HepG2 (cell line): ENCODE results near the gene TNN. TPM values are rescaled to one million over a fixed set of nuclear protein-coding genes. Genes with fewer than 3 reads are reported as not detected.
A peak's percentile ranks its signal among the peaks of the same experiment; 100 is the strongest.

Experiments used
- ARID2 ChIP-seq: sonication (generic); formaldehyde crosslinking; IDR thresholded peaks from 2 replicates; pipeline ENCODE4 v1.8.1; 2022; ENCODE audit warnings: mild to moderate bottlenecking, missing genetic modification reagents, borderline replicate concordance
- FOXC1 ChIP-seq: sonication (generic); formaldehyde crosslinking; IDR thresholded peaks from 2 replicates; pipeline ENCODE4 v1.8.0; 2022; ENCODE audit warnings: mild to moderate bottlenecking, missing genetic modification reagents, borderline replicate concordance
- FOXP1 ChIP-seq, 2 experiments: fragments of 450-650 bp in 1 of 2; IDR thresholded peaks; 2 replicates each; pipeline ENCODE4 v1.6.1; 2017 to 2018; ENCODE audit warnings: antibody characterized with exemption in 1 of 2
- PRPF4 ChIP-seq: fragments of 200-400 bp; formaldehyde crosslinking; IDR thresholded peaks from 2 replicates; pipeline ENCODE4 v1.6.1; 2016; ENCODE audit warnings: low read length, low read depth; ENCODE audit not compliant: poor library complexity, severe bottlenecking
- U2AF1 ChIP-seq: fragments of 200-400 bp; formaldehyde crosslinking; optimal IDR thresholded peaks from 2 replicates; pipeline ENCODE3; 2017; ENCODE audit warnings: mild to moderate bottlenecking, low read depth, low read length
- ZKSCAN5 ChIP-seq: sonication (generic); formaldehyde crosslinking; IDR thresholded peaks from 2 replicates; pipeline ENCODE4 v1.5.1; 2020; ENCODE audit warnings: mild to moderate bottlenecking, missing genetic modification reagents
- ZNF205 ChIP-seq: IDR thresholded peaks from 2 replicates; pipeline ENCODE4 v1.6.1; 2018; ENCODE audit warnings: missing biosample characterization, missing genetic modification reagents
- ZNF781 ChIP-seq: sonication (generic); formaldehyde crosslinking; IDR thresholded peaks from 2 replicates; pipeline ENCODE4 v1.5.1; 2020; ENCODE audit warnings: borderline replicate concordance, mild to moderate bottlenecking, missing genetic modification reagents; ENCODE audit errors: not compliant biosample characterization
- polyA plus RNA-seq, 8 experiments: library from polyadenylated mRNA; depleted of rRNA in 3 of 8; stranded (reverse) in 7 of 8; unstranded in 1 of 8; fragments of >200 nt; fragmentation: Illumina TruSeq in 4 of 8; extraction: Trizol in 4 of 8; gene quantifications; 2 replicates each; pipeline versions ENCODE4 v1.2.1 to v1.2.3, GENCODE V29; 2011 to 2016; ENCODE audit warnings: low read depth in 4 of 8, missing spikeins in 1 of 8, mixed read lengths in 1 of 8; ENCODE audit not compliant: insufficient read depth in 1 of 8
- total RNA-seq, 5 experiments: library from RNA; depleted of rRNA; stranded (reverse); fragments of >200 nt; fragmentation: Illumina TruSeq; extraction: Trizol; gene quantifications; 2 replicates each; pipeline ENCODE4 v1.2.3, GENCODE V29; 2016; ENCODE audit warnings: low read depth in 1 of 5
- TF ChIP-seq, protein P1 (sequence below): sonication (generic); formaldehyde crosslinking; IDR thresholded peaks from 2 replicates; pipeline ENCODE4 v1.5.1; 2020; ENCODE audit warnings: missing genetic modification reagents, mild to moderate bottlenecking, borderline replicate concordance
- TF ChIP-seq, protein P2 (sequence below): sonication (generic); formaldehyde crosslinking; IDR thresholded peaks from 2 replicates; pipeline ENCODE4 v1.4.0; 2020; ENCODE audit warnings: low read depth, missing genetic modification reagents
- TF ChIP-seq, protein P3 (sequence below): IDR thresholded peaks from 2 replicates; pipeline ENCODE4 v1.6.1; 2016

The TNN gene
- total and polyA plus RNA-seq, 2 of the 13 experiments (the other 11 are each of a cell fraction or from before 2014, with no cell fraction given), result not detected

DNA sequence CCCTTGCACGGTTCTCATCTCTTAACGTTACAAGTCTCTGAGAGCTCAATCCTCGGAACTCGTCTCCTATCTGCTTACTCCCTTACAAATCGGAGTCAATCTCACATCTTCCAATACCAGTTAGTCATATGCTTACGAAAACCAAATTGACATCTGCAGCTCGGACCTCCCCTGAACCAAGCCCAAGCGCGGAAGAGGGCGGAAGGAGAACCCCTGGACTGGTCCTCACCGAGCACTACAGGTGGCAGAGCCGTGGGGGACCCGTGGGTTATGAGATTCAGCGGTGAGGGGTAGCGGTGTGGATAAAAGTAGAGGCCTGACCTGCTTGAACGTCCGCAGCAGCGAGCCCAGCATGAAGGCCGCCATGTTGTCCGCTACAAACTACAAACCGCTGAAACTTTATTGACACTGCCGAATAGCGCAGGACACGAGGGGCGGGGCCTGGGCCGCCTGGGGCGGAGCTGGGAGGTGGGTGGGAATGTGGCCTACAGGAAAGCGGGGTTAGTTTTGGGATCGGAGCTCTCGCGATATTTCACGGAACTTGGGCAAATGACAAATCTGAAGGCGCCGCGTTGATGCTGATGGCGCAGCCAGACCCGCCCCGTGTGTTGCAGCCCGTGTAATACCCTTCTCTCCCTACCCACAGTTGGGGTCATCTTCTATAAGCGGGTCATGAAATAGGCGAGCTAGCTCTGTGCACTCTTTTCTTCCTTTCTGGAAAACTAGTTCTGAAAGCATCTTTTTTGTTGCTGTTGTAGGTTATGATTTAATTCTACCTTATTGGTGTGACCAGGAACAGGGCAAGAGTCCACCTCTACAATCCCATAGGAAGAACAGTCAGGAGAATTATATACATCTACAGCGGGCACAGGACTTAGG, 44.4 kb upstream of the TNN start, which contains the start of gene MRPS14 (continued):
- TF ChIP-seq, protein P1, sequence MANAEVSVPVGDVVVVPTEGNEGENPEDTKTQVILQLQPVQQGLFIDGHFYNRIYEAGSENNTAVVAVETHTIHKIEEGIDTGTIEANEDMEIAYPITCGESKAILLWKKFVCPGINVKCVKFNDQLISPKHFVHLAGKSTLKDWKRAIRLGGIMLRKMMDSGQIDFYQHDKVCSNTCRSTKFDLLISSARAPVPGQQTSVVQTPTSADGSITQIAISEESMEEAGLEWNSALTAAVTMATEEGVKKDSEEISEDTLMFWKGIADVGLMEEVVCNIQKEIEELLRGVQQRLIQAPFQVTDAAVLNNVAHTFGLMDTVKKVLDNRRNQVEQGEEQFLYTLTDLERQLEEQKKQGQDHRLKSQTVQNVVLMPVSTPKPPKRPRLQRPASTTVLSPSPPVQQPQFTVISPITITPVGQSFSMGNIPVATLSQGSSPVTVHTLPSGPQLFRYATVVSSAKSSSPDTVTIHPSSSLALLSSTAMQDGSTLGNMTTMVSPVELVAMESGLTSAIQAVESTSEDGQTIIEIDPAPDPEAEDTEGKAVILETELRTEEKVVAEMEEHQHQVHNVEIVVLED (CRISPR knock-in tag), result peak; percentile 73; the same call in 1 of the 2 replicates
- TF ChIP-seq ARID2 (peak; percentile 88; the same call in 1 of the 2 replicates), ZNF781 (no peak), FOXC1 (CRISPR knock-in tag) (peak; percentile 26; the same call in 1 of the 2 replicates), PRPF4 (peak; percentile 97), ZNF205 (CRISPR knock-in tag) (peak; percentile 84), U2AF1 (no peak), ZKSCAN5 (CRISPR knock-in tag) (no peak), FOXP1 (IDR thresholded peaks at IDR 0.05) (no peak), FOXP1 (CRISPR knock-in tag; IDR thresholded peaks at IDR 0.05) (peak; percentile 36; the same call in 1 of the 2 replicates)
- TF ChIP-seq, protein P2, sequence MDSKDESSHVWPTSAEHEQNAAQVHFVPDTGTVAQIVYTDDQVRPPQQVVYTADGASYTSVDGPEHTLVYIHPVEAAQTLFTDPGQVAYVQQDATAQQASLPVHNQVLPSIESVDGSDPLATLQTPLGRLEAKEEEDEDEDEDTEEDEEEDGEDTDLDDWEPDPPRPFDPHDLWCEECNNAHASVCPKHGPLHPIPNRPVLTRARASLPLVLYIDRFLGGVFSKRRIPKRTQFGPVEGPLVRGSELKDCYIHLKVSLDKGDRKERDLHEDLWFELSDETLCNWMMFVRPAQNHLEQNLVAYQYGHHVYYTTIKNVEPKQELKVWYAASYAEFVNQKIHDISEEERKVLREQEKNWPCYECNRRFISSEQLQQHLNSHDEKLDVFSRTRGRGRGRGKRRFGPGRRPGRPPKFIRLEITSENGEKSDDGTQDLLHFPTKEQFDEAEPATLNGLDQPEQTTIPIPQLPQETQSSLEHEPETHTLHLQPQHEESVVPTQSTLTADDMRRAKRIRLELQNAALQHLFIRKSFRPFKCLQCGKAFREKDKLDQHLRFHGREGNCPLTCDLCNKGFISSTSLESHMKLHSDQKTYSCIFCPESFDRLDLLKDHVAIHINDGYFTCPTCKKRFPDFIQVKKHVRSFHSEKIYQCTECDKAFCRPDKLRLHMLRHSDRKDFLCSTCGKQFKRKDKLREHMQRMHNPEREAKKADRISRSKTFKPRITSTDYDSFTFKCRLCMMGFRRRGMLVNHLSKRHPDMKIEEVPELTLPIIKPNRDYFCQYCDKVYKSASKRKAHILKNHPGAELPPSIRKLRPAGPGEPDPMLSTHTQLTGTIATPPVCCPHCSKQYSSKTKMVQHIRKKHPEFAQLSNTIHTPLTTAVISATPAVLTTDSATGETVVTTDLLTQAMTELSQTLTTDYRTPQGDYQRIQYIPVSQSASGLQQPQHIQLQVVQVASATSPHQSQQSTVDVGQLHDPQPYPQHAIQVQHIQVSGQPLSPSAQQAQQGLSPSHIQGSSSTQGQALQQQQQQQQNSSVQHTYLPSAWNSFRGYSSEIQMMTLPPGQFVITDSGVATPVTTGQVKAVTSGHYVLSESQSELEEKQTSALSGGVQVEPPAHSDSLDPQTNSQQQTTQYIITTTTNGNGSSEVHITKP (CRISPR knock-in tag), result no peak
- TF ChIP-seq, protein P3, sequence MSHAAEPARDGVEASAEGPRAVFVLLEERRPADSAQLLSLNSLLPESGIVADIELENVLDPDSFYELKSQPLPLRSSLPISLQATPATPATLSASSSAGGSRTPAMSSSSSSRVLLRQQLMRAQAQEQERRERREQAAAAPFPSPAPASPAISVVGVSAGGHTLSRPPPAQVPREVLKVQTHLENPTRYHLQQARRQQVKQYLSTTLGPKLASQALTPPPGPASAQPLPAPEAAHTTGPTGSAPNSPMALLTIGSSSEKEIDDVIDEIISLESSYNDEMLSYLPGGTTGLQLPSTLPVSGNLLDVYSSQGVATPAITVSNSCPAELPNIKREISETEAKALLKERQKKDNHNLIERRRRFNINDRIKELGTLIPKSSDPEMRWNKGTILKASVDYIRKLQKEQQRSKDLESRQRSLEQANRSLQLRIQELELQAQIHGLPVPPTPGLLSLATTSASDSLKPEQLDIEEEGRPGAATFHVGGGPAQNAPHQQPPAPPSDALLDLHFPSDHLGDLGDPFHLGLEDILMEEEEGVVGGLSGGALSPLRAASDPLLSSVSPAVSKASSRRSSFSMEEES, result peak; percentile 41; the same call in 1 of the 2 replicates
